Osteocyte (in vitro differentiated cells): Measurements from ENCODE around the gene SCN9A. TPM values are rescaled to one million over a fixed set of nuclear protein-coding genes. Genes with fewer than 3 reads are reported as not detected.

Experiments
- DNase-seq: peaks from one replicate; pipeline ENCODE4 v3.0.0; 2021; ENCODE audit warnings: mixed read lengths; ENCODE audit not compliant: unreplicated experiment; ENCODE audit errors: extremely low spot score
- H3K27ac Mint-ChIP-seq: one replicate; pipeline ENCODE4 v1.8.0; 2021; ENCODE audit warnings: mild to moderate bottlenecking, mixed read lengths; ENCODE audit not compliant: unreplicated experiment
- H3K27me3 Mint-ChIP-seq: one replicate; pipeline ENCODE4 v1.8.0; 2021; ENCODE audit warnings: mixed read lengths; ENCODE audit not compliant: unreplicated experiment
- H3K36me3 Mint-ChIP-seq: one replicate; pipeline ENCODE4 v1.8.0; 2021; ENCODE audit warnings: mixed read lengths; ENCODE audit not compliant: unreplicated experiment
- H3K4me1 Mint-ChIP-seq: one replicate; pipeline ENCODE4 v1.8.0; 2021; ENCODE audit warnings: mixed read lengths; ENCODE audit not compliant: unreplicated experiment
- H3K4me3 Mint-ChIP-seq: one replicate; pipeline ENCODE4 v1.8.0; 2021; ENCODE audit warnings: mild to moderate bottlenecking, moderate library complexity, mixed read lengths; ENCODE audit not compliant: unreplicated experiment
- H3K9me3 Mint-ChIP-seq: one replicate; pipeline ENCODE4 v1.8.0; 2021; ENCODE audit warnings: mixed read lengths; ENCODE audit not compliant: unreplicated experiment
- total RNA-seq: library from RNA; stranded (reverse); gene quantifications from 2 replicates; pipeline ENCODE4 v1.2.1, GENCODE V29; 2021
- TF ChIP-seq, protein P1 (sequence below): fragments of 200-600 bp; sonication (generic); IDR thresholded peaks from 2 replicates; pipeline ENCODE4 v1.5.0; 2021; ENCODE audit warnings: antibody characterized with exemption, mild to moderate bottlenecking, moderate library complexity

SCN9A gene
- total RNA-seq, 1 donor from 2014 or later: 6.6 TPM

DNA sequence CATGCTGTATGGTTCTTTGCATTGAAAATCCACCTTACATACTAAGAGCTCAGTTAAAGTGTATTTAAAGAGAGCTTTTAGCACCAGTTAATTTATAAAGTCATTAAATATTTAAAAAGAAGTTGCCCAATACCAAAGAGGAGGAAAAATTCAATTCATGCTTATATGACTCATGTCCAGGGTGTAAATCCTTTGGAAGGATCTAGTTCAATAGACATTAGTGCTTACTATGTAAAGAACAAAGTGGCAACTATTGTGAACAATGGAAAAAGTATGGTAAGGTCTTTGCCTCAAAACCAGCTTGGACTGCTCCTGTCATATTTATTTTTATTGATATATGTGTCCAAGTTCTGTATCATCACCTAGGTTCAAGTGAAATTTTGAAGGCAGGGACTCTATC lies 90.5 kb downstream of the SCN9A start:
- peaks cover 4% of the 10 kb centered on the region for H3K4me1 Mint-ChIP-seq
- H3K9me3 Mint-ChIP-seq: no peaks in the 10 kb centered on the region
- H3K27ac Mint-ChIP-seq: no peak overlapping the region
- H3K4me3 Mint-ChIP-seq: no peak overlapping the region
- no peaks in the 10 kb centered on the region for H3K27me3 Mint-ChIP-seq
- no peak for DNase-seq
- H3K36me3 Mint-ChIP-seq: peaks cover 3% of the 10 kb centered on the region
- TF ChIP-seq, protein P1, sequence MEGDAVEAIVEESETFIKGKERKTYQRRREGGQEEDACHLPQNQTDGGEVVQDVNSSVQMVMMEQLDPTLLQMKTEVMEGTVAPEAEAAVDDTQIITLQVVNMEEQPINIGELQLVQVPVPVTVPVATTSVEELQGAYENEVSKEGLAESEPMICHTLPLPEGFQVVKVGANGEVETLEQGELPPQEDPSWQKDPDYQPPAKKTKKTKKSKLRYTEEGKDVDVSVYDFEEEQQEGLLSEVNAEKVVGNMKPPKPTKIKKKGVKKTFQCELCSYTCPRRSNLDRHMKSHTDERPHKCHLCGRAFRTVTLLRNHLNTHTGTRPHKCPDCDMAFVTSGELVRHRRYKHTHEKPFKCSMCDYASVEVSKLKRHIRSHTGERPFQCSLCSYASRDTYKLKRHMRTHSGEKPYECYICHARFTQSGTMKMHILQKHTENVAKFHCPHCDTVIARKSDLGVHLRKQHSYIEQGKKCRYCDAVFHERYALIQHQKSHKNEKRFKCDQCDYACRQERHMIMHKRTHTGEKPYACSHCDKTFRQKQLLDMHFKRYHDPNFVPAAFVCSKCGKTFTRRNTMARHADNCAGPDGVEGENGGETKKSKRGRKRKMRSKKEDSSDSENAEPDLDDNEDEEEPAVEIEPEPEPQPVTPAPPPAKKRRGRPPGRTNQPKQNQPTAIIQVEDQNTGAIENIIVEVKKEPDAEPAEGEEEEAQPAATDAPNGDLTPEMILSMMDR: no peak

DNA sequence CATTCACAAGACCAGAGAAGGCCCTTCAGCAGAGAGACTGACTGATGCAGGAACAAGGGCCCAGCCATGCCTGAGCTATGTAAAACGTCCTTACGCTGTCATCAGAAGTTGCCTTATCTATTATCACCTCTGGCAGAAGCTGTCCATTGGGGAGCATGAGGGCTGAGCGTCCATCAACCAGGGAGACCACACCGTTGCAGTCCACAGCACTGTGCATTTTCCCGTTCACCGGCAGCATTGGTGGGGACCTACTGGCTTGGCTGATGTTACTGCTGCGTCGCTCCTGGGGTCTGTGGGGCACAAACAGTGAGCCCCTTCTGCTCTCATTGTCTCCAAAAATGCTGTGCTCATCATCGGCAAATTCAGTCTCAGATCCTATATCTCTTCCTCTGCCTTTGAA lies 91.4 kb downstream of the SCN9A start:
- TF ChIP-seq, protein P1: no peak
- H3K9me3 Mint-ChIP-seq: no peaks in the 10 kb centered on the region
- DNase-seq: no peak
- no peak overlapping the region for H3K4me3 Mint-ChIP-seq
- no peaks in the 10 kb centered on the region for H3K27me3 Mint-ChIP-seq
- peaks cover 3% of the 10 kb centered on the region for H3K36me3 Mint-ChIP-seq
- no peak overlapping the region for H3K27ac Mint-ChIP-seq
- peaks cover 4% of the 10 kb centered on the region for H3K4me1 Mint-ChIP-seq

DNA sequence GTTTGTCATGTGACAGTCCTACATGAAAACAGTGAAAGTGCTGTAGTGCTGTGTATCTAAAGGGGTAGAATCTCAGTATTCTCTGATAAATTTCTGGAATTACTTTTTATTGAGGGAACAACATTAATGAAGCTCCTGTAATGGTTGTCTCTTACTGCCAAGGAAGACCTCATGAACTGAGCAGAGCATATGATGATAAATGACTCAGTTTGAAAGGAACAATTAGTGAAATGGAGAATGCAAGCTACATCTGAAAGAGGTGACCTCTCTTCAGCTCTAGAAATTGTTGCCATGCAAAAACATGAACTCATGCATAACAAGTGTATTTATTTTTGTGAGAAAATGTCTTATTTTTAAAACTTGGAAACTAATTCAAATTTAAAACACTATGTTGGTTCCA lies 93.6 kb downstream of the SCN9A start:
- TF ChIP-seq, protein P1: no peak
- no peaks in the 10 kb centered on the region for H3K9me3 Mint-ChIP-seq
- H3K27me3 Mint-ChIP-seq: no peaks in the 10 kb centered on the region
- no peak overlapping the region for H3K27ac Mint-ChIP-seq
- DNase-seq: no peak
- no peak overlapping the region for H3K4me3 Mint-ChIP-seq
- H3K36me3 Mint-ChIP-seq: peaks cover 3% of the 10 kb centered on the region
- H3K4me1 Mint-ChIP-seq: peaks cover 4% of the 10 kb centered on the region

DNA sequence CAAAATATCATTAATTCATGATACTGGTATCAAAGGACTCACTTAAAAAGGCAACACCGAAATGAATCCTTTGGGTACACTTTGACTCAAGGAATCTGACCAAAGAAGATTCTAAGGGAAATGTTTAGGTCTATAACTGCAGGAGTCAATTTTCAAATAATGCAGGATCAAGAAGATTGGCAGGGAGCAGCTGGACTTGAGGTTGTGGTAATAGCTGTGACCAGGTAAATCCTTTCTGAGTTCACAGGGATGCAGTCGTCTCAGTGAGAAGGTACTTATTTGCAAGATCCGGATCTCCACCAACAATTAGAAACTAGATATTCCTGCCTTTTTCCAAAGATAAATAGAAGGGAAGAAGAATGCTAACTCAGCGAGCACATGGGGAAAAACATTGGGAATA lies 96.9 kb downstream of the SCN9A start:
- TF ChIP-seq, protein P1: no peak
- Mint-ChIP-seq H3K27me3 (no peaks in the 10 kb centered on the region), H3K4me3 (no peak overlapping the region), H3K27ac (no peak overlapping the region), H3K4me1 (peaks cover 4% of the 10 kb centered on the region), H3K36me3 (no peaks in the 10 kb centered on the region), H3K9me3 (no peaks in the 10 kb centered on the region)
- no peak for DNase-seq

DNA sequence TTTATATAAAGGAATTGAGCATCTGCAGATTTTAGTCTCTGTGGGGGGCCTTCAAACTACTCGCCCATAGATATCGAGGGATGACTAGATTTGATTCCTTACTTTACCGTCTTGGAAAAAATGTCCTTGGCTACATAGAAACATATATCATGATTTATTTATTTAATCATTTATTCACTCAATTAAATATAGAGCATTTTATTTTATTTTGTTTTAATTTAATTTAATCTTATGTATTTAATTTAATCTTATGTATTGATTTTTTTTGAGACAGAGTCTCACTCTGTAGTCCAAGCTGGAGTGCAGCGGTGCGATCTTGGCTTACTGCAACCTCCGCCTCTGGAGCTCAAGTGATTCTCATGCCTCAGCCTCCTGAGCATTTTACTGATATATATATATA lies 105.4 kb downstream of the SCN9A start:
- Mint-ChIP-seq H3K4me3 (no peak overlapping the region), H3K9me3 (no peaks in the 10 kb centered on the region), H3K36me3 (no peaks in the 10 kb centered on the region), H3K27me3 (no peaks in the 10 kb centered on the region), H3K4me1 (no peaks in the 10 kb centered on the region), H3K27ac (no peak overlapping the region)
- no peak for DNase-seq
- TF ChIP-seq, protein P1: no peak
